SK-N-SH (cell line): ENCODE results near the gene STRIT1. TPM values are rescaled to one million over a fixed set of nuclear protein-coding genes. Genes with fewer than 3 reads are reported as not detected.

Source experiments
- CTCF ChIA-PET: fragments of 300-600, 350-600 bp; formaldehyde crosslinking; extraction: SDS; loops from one replicate; lab custom pipeline; 2021; lab: Yijun Ruan, JAX
- POLR2A ChIA-PET: fragments of 350-600 bp; sonication (Branson Sonifier 250); formaldehyde crosslinking; extraction: SDS; loops from one replicate; lab custom pipeline; 2020; ENCODE audit warnings: antibody characterized with exemption, inconsistent platforms; lab: Yijun Ruan, JAX
- DNase-seq: peaks from one replicate; pipeline ENCODE4 v3.0.0; 2012
- H2AFZ ChIP-seq: fragments of 200-600 bp; sonication (generic); 2 replicates; pipeline ENCODE4 v1.8.1; 2016; ENCODE audit warnings: antibody characterized with exemption, mild to moderate bottlenecking, low read depth
- H3F3A ChIP-seq: fragments of 200-600 bp; sonication (generic); replicated peaks from 2 replicates; pipeline ENCODE3; 2016; ENCODE audit warnings: antibody characterized with exemption, mild to moderate bottlenecking; ENCODE audit not compliant: insufficient read depth
- H3K27ac ChIP-seq, 2 experiments: fragments of 200-500 bp in 1 of 2; fragments of 200-600 bp in 1 of 2; sonication (Bioruptor generic) in 1 of 2; sonication (generic), shearing (Covaris generic) in 1 of 2; 2 replicates each; pipeline versions ENCODE4 v1.5.1 to v1.6.1; 2014 to 2016; ENCODE audit warnings: low read depth in 2 of 2, inconsistent platforms in 1 of 2, low read length in 1 of 2, mild to moderate bottlenecking in 1 of 2, mixed read lengths in 1 of 2
- H3K27me3 ChIP-seq: fragments of 200-600 bp; sonication (generic), shearing (Covaris generic); 2 replicates; pipeline ENCODE4 v1.6.1; 2016; ENCODE audit warnings: mixed run types; ENCODE audit not compliant: insufficient read depth
- H3K36me3 ChIP-seq, 2 experiments: fragments of 200-500 bp in 1 of 2; fragments of 200-600 bp in 1 of 2; sonication (Bioruptor generic) in 1 of 2; sonication (generic) in 1 of 2; replicated peaks in 1 of 2; 2 replicates each; pipeline versions ENCODE3 to v1.5.1; 2014 to 2016; ENCODE audit warnings: low read length in 1 of 2, mild to moderate bottlenecking in 1 of 2; ENCODE audit not compliant: insufficient read depth in 2 of 2, control insufficient read depth in 1 of 2
- H3K4me1 ChIP-seq, 2 experiments: fragments of 200-500 bp in 1 of 2; fragments of 200-600 bp in 1 of 2; sonication (Bioruptor generic) in 1 of 2; sonication (generic), shearing (Covaris generic) in 1 of 2; 2 replicates each; pipeline versions ENCODE4 v1.5.1 to v1.6.1; 2014 to 2016; ENCODE audit warnings: low read depth in 1 of 2, low read length in 1 of 2, mixed run types in 1 of 2; ENCODE audit not compliant: insufficient read depth in 2 of 2, control insufficient read depth in 1 of 2
- H3K4me2 ChIP-seq: fragments of 200-600 bp; sonication (generic), shearing (Covaris generic); 2 replicates; pipeline ENCODE4 v1.6.1; 2017; ENCODE audit warnings: mixed run types
- H3K4me3 ChIP-seq, 2 experiments: fragments of 200-500 bp in 1 of 2; fragments of 200-600 bp in 1 of 2; sonication (Bioruptor generic) in 1 of 2; sonication (generic), shearing (Covaris generic) in 1 of 2; 2 replicates each; pipeline versions ENCODE4 v1.5.1 to v1.8.1; 2014 to 2016; ENCODE audit warnings: low read depth in 2 of 2, inconsistent platforms in 1 of 2, low read length in 1 of 2, mild to moderate bottlenecking in 1 of 2, mixed read lengths in 1 of 2, moderate library complexity in 1 of 2
- H3K79me2 ChIP-seq: fragments of 200-600 bp; sonication (generic); 2 replicates; pipeline ENCODE4 v1.8.1; 2017; ENCODE audit warnings: mild to moderate bottlenecking; ENCODE audit not compliant: insufficient read depth
- H3K9ac ChIP-seq: fragments of 200-600 bp; sonication (generic); 2 replicates; pipeline ENCODE4 v1.6.1; 2017; ENCODE audit warnings: mixed run types
- H3K9me2 ChIP-seq: fragments of 200-600 bp; sonication (generic); 2 replicates; pipeline ENCODE4 v1.6.1; 2017; ENCODE audit warnings: mixed run types
- H3K9me3 ChIP-seq: fragments of 200-600 bp; sonication (generic); 2 replicates; pipeline ENCODE4 v1.6.1; 2017; ENCODE audit warnings: mixed run types, mild to moderate bottlenecking, moderate library complexity
- H4K20me1 ChIP-seq: fragments of 200-600 bp; sonication (generic); 2 replicates; pipeline ENCODE4 v1.6.1; 2017; ENCODE audit warnings: mild to moderate bottlenecking, mixed run types; ENCODE audit not compliant: insufficient read depth
- ELF1 ChIP-seq: IDR thresholded peaks from 2 replicates; pipeline ENCODE4 v1.4.0; 2012
- EP300 ChIP-seq, 2 experiments: IDR thresholded peaks; 2 replicates each; pipeline versions ENCODE4 v1.4.0 to v1.6.1; 2012; ENCODE audit warnings: borderline replicate concordance in 1 of 2, low read depth in 1 of 2, low read length in 1 of 2
- FOXM1 ChIP-seq: IDR thresholded peaks from 2 replicates; pipeline ENCODE4 v1.4.0; 2012; ENCODE audit warnings: low read depth, mild to moderate bottlenecking
- GATA2 ChIP-seq: sonication (generic); formaldehyde crosslinking; IDR thresholded peaks from 2 replicates; pipeline ENCODE4 v1.5.0; 2020; ENCODE audit warnings: mild to moderate bottlenecking, missing genetic modification reagents
- IRF3 ChIP-seq: fragments of 150-350 bp; IDR thresholded peaks from 2 replicates; pipeline ENCODE4 v1.6.1; 2016; ENCODE audit warnings: mild to moderate bottlenecking, low read depth, low read length
- RCOR1 ChIP-seq: fragments of 150-350 bp; IDR thresholded peaks from 2 replicates; pipeline ENCODE4 v1.6.1; 2017; ENCODE audit warnings: antibody characterized with exemption, low read length
- REST ChIP-seq: IDR thresholded peaks from 2 replicates; pipeline ENCODE4 v1.6.1; 2012; ENCODE audit warnings: mild to moderate bottlenecking, low read depth, low read length, moderate library complexity
- ZBTB33 ChIP-seq: IDR thresholded peaks from 2 replicates; pipeline ENCODE4 v1.4.0; 2012; ENCODE audit warnings: low read depth, borderline replicate concordance
- WGBS: methylation state at CpG from one replicate; pipeline ENCODE4 v1.1.6; 2017; ENCODE audit warnings: low lambda C conversion rate; 5-methylcytosine and 5-hydroxymethylcytosine counted together
- polyA plus RNA-seq, 3 experiments: library from polyadenylated mRNA; depleted of rRNA; stranded (reverse); fragments of >200 nt; gene quantifications; 2 replicates each; pipeline ENCODE4 v1.2.3, GENCODE V29; 2012

Gene STRIT1
- polyA plus RNA-seq, 1 of the 3 experiments (the other 2 are of a cell fraction), result not detected

- POLR2A ChIA-PET, result no interaction called here
- H3K9me3 ChIP-seq, result no peaks in the 10 kb centered on the region
- no peaks in the 10 kb centered on the region for H3K36me3 ChIP-seq
- no peaks in the 10 kb centered on the region for H4K20me1 ChIP-seq
- no peaks in the 10 kb centered on the region for H3K79me2 ChIP-seq
- no peak overlapping the region for H3K9ac ChIP-seq
- H3K4me3 ChIP-seq, result no peak overlapping the region
- H3K27me3 ChIP-seq, result no peaks in the 10 kb centered on the region
- no peaks in the 10 kb centered on the region for H3F3A ChIP-seq
- peaks cover 0 to 4% of the 10 kb centered on the region in 2 experiments; a peak in 2 of 4 replicates for H3K4me1 ChIP-seq
- TF ChIP-seq RCOR1, result no peak
- TF ChIP-seq ELF1, result no peak
- no peak for TF ChIP-seq ZBTB33
- TF ChIP-seq REST, result no peak
- no peaks in the 10 kb centered on the region for H3K9me2 ChIP-seq
- WGBS, result 61% methylated on average over 3 of the region's 3 CpGs
- CTCF ChIA-PET, result interaction anchor here (1.0 to 2.4 kb wide), 2 partner anchors 10 to 19 kb away, joined by 5 to 10 read pairs; no protein-coding TSS in a partner anchor
- H2AFZ ChIP-seq, result no peak overlapping the region
- no peak for DNase-seq
- no peak overlapping the region for H3K27ac ChIP-seq
- H3K4me2 ChIP-seq, result no peak overlapping the region
These were observed 48.9 kb upstream of the STRIT1 start for GRCh38 chr3:155342344-155342743.

GRCh38 chr3:155339052-155339451 lies 45.6 kb upstream of the STRIT1 start:
- CTCF ChIA-PET, result interaction anchor here (0.9 to 2.1 kb wide), 6 partner anchors 13 to 363 kb away, joined by 3 to 11 read pairs (median 4); no protein-coding TSS in a partner anchor
- Histone ChIP-seq H3K36me3 (no peaks in the 10 kb centered on the region), H3K9me3 (no peaks in the 10 kb centered on the region), H3K27ac (peak overlapping the region in 1 of 2 experiments; percentile 19; a peak in 1 of 4 replicates), H3F3A (no peaks in the 10 kb centered on the region), H3K27me3 (no peaks in the 10 kb centered on the region), H3K4me2 (no peak overlapping the region), H2AFZ (no peak overlapping the region), H3K9ac (no peak overlapping the region), H3K79me2 (no peaks in the 10 kb centered on the region), H4K20me1 (no peaks in the 10 kb centered on the region), H3K4me3 (no peak overlapping the region), H3K9me2 (no peaks in the 10 kb centered on the region), H3K4me1 (peaks cover 0 to 26% of the 10 kb centered on the region in 2 experiments; a peak in 2 of 4 replicates)
- TF ChIP-seq GATA2 (CRISPR knock-in tag), result peak; percentile 34; the same call in 1 of the 2 replicates
- TF ChIP-seq EP300 (IDR thresholded peaks at IDR 0.05; ENCODE audit: borderline replicate concordance in 1 of 2, low read depth in 1 of 2, low read length in 1 of 2), result peak in 1 of 2 experiments; percentile 39; a peak in 1 of 4 replicates
- no peak for TF ChIP-seq IRF3
- TF ChIP-seq FOXM1, result no peak
- POLR2A ChIA-PET, result no interaction called here
- DNase-seq, result no peak
